ENCODE results near the gene GPD2. TPM values are rescaled to one million over a fixed set of nuclear protein-coding genes. Genes with fewer than 3 reads are reported as not detected.

GPD2 gene
- total RNA-seq: 10 to 100 TPM; 33.5 to 40.9 TPM

DNA sequence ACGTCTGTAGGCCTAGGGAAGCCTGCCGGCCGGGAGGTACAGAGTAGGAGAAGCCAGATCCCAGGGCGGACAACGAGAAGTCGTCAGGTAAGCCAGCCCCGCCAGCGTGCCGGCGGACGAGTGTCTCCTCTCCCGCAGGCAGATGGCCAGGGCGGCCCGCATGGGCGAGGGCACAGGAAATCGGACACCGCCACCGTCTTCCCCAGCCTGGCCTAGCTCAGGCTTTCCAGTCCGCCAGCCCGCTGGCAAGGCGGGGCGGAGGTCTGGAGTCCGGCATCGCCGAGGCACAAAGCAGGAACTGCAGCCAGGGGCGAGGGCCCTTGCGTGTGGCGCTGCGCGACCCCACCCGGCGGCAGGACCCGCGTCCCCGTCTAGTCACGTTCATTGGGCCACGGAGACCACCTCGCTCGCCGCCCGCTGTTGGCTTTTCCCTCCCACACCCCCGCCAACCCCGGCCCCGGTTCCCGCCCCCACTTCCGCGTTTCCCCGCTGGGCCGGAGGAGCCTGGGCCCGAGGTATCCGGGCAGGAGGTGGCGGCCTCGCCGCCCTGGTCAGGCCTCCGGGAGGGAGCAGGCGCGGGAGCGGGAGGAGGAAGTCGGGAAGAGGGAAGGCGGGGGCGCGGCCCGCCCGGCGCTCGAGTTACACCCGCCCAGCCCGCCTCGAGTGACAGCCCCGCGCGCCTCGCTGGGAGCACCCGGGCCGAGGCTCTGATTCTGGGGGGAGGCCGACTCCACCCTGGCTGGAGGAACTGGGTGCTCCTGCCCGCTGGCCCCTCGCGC lies at the start of gene GPD2:
Gene GPD2, plus strand, starts transcription at position 662 of the 779 bp plus-strand sequence. CDS start 39,727 bp downstream, outside the sequence.
- CTCF ChIA-PET: interaction anchor here (0.9 to 1.4 kb wide), 3 partner anchors 30 to 101 kb away, joined by 3 to 5 read pairs (median 4); no protein-coding TSS in a partner anchor
- intact Hi-C loops (cut with micrococcal nuclease): loop anchor here (2.0 to 10.0 kb wide), 2 partner anchors 41 to 149 kb away; no protein-coding TSS in a partner anchor
- peak; percentile 59 for DNase-seq
- TF ChIP-seq, protein P1, sequence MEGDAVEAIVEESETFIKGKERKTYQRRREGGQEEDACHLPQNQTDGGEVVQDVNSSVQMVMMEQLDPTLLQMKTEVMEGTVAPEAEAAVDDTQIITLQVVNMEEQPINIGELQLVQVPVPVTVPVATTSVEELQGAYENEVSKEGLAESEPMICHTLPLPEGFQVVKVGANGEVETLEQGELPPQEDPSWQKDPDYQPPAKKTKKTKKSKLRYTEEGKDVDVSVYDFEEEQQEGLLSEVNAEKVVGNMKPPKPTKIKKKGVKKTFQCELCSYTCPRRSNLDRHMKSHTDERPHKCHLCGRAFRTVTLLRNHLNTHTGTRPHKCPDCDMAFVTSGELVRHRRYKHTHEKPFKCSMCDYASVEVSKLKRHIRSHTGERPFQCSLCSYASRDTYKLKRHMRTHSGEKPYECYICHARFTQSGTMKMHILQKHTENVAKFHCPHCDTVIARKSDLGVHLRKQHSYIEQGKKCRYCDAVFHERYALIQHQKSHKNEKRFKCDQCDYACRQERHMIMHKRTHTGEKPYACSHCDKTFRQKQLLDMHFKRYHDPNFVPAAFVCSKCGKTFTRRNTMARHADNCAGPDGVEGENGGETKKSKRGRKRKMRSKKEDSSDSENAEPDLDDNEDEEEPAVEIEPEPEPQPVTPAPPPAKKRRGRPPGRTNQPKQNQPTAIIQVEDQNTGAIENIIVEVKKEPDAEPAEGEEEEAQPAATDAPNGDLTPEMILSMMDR (IDR thresholded peaks at IDR 0.05): no peak
- ATAC-seq: peak; percentile 69
- Mint-ChIP-seq H3K27me3 (no peaks in the 10 kb centered on the region), H3K9me3 (no peaks in the 10 kb centered on the region), H3K36me3 (ENCODE audit: low read depth) (peaks cover 18% of the 10 kb centered on the region), H3K4me1 (ENCODE audit: low read depth) (peaks cover 32% of the 10 kb centered on the region), H3K27ac (peak within 1 kb of the TSS; percentile 94), H3K4me3 (peak within 1 kb of the TSS; percentile 85)
- POLR2A ChIA-PET: interaction anchor here (0.8 to 1.4 kb wide), 4 partner anchors 30 to 103 kb away, joined by 3 to 4 read pairs (median 3); no protein-coding TSS in a partner anchor

DNA sequence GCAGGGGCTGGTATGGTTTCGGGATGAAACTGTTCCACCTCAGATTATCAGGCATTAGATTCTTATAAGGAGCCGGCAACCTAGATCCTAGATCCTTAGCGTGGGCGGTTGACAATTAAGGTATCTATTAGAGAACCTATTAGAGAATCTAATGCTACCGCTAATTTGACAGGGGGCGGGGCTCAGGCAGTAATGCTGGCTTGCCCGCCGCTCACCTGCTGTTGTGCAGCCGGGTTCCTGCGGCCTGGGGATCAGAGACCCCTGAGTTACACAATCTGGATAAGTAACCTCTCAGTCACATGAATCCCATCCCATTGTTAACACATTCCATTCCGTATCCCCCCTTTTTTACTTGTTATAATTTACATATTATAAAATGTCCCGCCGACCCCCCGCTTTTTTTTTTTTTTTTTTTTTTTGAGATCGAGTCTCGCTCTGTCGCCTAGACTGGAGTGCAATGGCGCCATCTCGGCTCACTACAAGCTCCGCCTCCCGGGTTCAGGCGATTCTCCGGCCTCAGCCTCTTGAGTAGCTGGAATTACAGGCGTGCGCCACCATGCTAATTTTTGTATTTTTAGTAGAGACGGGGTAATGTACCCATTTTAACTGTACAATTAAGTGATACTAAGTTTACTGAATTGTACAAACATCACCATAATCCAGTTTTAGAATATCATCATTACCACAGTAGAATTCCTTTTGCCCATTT lies 42.0 kb upstream of the GPD2 start:
- ChIA-PET CTCF (no interaction called here), POLR2A (interaction anchor here (2.5 kb wide), 1 partner anchor 52 kb away, joined by 9 read pairs; no protein-coding TSS in a partner anchor)
- H3K27me3 Mint-ChIP-seq: no peaks in the 10 kb centered on the region
- ATAC-seq (no peak), DNase-seq (no peak)
- no peak overlapping the region for H3K4me3 Mint-ChIP-seq
- peaks cover 2% of the 10 kb centered on the region for H3K9me3 Mint-ChIP-seq
- intact Hi-C loops (cut with micrococcal nuclease): no loop called here
- peaks cover 15% of the 10 kb centered on the region for H3K4me1 Mint-ChIP-seq (ENCODE audit: low read depth)
- TF ChIP-seq, protein P1 (IDR thresholded peaks at IDR 0.05): no peak
- no peak overlapping the region for H3K27ac Mint-ChIP-seq
- H3K36me3 Mint-ChIP-seq (ENCODE audit: low read depth): no peaks in the 10 kb centered on the region

- intact Hi-C loops (cut with micrococcal nuclease): no loop called here
These were observed 40.1 kb upstream of the GPD2 start for GRCh38 chr2:156396126-156396525.

DNA sequence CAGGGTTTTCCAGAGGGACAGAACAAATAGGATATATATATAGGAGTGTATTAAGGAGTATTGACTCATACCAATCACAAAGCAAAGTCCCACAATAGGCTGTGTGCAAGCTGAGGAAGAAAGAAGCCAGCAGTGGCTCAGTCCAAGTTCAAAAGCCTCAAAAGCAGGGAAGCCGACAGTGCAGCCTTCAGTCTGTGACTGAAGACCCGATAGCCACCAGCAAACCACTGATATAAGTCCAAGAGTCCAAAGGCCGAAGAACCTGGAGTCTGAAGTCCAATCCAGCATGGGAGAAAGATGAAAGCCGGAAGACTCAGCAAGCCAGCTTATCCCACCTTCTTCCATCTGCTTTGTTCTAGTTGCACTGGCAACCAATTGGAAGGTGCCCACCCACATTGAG lies 39.0 kb upstream of the GPD2 start:
- H3K27me3 Mint-ChIP-seq: peaks cover 2% of the 10 kb centered on the region
- DNase-seq: no peak
- ChIA-PET POLR2A (no interaction called here), CTCF (interaction anchor here (1.9 to 2.2 kb wide), 2 partner anchors 12 to 63 kb away, joined by 6 read pairs; no protein-coding TSS in a partner anchor)
- no peak overlapping the region for H3K27ac Mint-ChIP-seq
- intact Hi-C loops (cut with micrococcal nuclease): no loop called here
- peaks cover 2% of the 10 kb centered on the region for H3K9me3 Mint-ChIP-seq
- H3K4me1 Mint-ChIP-seq (ENCODE audit: low read depth): peaks cover 22% of the 10 kb centered on the region
- TF ChIP-seq, protein P1 (IDR thresholded peaks at IDR 0.05): no peak
- peaks cover 5% of the 10 kb centered on the region for H3K36me3 Mint-ChIP-seq (ENCODE audit: low read depth)
- H3K4me3 Mint-ChIP-seq: no peak overlapping the region
- no peak for ATAC-seq

More at GRCh38 chr2:156396126-156396525, 40.1 kb upstream of the GPD2 start:
- DNase-seq: no peak
- H3K27me3 Mint-ChIP-seq: peaks cover 2% of the 10 kb centered on the region
- H3K4me3 Mint-ChIP-seq: no peak overlapping the region
- H3K9me3 Mint-ChIP-seq: peaks cover 2% of the 10 kb centered on the region
- CTCF ChIA-PET: interaction anchor here (1.9 to 2.2 kb wide), 2 partner anchors 10 to 62 kb away, joined by 6 read pairs; no protein-coding TSS in a partner anchor
- ATAC-seq: no peak
- POLR2A ChIA-PET: interaction anchor here (0.6 kb wide), 2 partner anchors 171 to 1129 kb away, joined by 3 to 4 read pairs; no protein-coding TSS in a partner anchor
- H3K4me1 Mint-ChIP-seq (ENCODE audit: low read depth): peaks cover 20% of the 10 kb centered on the region
- peaks cover 5% of the 10 kb centered on the region for H3K36me3 Mint-ChIP-seq (ENCODE audit: low read depth)
- TF ChIP-seq, protein P1 (IDR thresholded peaks at IDR 0.05): no peak
- no peak overlapping the region for H3K27ac Mint-ChIP-seq
